HG03108 (cell line): Measurements from ENCODE around the gene RNF167.

Source experiments
- ATAC-seq: cut with Tn5 transposase; IDR thresholded peaks from one replicate; pipeline ENCODE4 v1.9.1; 2021; ENCODE audit warnings: moderate library complexity; ENCODE audit not compliant: unreplicated experiment

The RNF167 gene

DNA sequence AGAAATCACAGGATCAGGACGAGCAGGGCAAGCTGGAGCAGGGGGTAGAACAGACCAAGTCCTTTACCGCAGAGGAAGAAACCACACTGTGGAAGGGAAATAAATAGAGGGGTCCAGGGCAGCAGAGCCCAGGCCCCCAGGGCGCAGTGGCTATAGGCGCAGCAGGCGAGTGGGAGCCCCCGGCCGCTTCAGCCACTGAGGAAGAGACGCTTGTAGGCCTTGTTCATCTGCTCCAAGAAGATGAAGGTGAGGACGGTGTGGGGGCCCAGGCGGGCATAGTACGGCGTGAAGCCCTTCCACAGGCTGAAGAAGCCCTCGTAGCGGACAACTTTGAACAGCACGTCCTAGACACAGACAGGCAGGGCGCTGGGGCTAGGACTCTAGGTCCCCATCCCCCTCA, 2.5 kb upstream of the RNF167 start:
- ATAC-seq, result no peak

DNA sequence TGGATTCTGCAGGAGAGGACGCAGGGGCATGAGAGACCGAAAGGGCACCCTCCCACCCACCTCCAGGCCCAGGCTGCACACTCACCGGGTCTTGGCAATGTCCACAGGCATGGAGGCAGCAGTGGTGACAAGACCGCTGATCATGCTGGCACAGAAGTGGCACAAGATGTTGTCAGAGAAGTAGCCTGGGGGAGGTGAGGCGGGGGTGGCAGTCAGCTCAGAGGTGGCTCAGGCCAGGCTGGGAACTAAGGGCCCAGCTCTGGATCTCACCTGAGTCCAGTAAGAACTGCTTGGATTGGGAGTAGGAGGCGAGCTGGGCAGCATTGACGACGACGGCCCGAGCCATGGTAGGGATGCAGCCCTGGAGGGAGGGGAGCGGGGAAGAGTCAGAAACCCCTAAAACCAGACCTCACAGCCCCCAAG, 2.0 kb upstream of the RNF167 start:
- no peak for ATAC-seq

DNA sequence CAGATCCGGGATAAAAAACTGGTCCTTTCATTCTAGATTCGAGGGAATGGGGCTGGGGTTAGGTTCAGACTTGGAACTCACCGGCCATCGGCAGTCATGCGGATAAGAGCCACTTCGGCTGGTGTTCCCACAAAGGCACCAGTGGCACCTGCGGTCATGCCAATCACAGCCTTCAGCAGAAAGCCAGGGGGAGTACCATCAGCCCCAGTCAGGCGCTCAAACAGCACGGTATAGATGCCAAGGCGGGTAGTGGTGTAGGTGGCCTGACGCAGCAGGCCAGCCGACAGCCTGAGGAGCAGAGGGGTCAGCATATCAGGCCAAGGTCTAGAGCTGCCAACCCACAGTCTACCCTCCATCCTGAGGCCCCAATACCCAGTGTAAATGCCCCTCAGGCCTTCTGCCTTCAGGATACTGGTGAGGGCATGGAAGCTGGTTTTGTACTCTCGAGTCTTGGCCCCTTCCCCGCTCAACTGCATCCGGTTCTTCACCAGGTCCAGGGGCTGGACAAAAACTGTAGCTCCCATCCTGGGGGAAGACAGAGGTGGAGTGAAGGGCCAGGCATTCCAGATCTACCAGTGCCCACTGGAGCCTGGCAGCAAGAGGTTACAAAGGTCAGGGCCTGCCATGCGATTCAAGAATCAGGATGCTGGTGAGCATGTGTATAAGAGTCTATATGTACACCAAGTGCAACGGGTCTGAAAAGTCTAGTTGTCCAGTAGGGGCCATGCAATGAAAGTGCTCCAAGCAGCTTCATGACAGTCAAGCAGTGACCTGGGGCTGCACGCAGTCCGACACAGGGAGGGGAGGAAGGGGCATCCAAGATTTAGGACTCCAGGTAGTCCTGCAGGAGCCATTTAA, 1.2 kb upstream of the RNF167 start:
- no peak for ATAC-seq

DNA sequence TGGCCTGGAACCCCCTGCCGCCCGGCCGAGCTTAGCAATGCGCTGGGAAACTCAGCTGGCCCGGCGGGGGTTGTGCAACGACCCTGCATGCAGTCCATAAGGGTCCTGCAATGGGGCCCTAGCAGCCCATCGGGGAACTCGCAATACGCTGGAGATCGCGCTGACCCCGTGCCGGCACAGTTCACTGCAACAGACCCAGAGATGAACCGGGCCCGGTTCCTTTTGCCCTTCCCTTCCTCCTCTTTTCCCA, 597 bp upstream of the RNF167 start:
- no peak for ATAC-seq

DNA sequence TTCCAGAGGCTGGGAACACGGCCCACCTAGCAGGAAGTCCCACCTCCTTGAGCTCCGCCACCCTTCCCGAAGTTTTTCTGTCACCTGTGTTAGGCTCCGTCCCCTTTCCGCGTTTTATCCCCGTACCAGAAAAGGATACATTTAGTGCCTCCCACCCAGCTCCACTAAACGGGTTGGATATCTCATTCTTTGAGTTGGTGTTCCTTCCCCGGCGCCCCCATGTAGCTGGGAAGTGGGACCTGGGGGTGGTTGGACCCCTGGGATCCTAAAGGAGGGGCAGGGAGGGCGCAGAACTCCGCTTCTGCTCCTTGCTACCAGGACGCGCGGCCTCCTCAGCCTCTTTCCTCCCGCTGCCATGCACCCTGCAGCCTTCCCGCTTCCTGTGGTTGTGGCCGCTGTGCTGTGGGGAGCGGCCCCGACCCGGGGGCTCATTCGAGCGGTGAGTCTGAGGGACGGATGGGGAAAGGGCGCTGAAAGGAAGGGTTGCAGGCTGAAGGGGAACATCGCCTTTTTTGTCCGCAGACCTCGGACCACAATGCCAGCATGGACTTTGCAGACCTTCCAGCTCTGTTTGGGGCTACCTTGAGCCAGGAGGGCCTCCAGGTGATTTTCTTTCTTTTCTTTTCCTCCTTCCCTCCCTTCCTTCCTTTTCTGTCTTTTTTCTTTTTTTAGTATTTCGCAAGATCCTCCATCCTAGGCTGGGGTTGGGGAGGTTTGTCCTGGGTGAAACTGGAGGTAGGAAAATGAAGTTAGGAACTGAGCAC, 669 bp downstream of the RNF167 start:
- ATAC-seq, result no peak

DNA sequence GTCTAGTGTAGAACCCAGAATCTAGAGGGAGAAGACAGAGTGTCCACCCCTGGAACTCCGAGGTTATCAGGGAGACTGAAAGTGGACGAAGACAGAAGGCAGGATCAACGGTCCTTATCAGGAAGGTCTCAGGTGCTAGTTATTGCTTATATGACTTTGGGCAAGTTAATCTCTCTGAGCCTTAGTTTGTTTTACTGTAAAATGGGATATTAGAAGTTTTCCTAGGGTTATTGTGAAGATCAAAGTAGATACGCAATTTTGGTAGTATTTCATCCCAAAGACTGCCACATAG, 1.2 kb downstream of the RNF167 start:
- ATAC-seq, result no peak

DNA sequence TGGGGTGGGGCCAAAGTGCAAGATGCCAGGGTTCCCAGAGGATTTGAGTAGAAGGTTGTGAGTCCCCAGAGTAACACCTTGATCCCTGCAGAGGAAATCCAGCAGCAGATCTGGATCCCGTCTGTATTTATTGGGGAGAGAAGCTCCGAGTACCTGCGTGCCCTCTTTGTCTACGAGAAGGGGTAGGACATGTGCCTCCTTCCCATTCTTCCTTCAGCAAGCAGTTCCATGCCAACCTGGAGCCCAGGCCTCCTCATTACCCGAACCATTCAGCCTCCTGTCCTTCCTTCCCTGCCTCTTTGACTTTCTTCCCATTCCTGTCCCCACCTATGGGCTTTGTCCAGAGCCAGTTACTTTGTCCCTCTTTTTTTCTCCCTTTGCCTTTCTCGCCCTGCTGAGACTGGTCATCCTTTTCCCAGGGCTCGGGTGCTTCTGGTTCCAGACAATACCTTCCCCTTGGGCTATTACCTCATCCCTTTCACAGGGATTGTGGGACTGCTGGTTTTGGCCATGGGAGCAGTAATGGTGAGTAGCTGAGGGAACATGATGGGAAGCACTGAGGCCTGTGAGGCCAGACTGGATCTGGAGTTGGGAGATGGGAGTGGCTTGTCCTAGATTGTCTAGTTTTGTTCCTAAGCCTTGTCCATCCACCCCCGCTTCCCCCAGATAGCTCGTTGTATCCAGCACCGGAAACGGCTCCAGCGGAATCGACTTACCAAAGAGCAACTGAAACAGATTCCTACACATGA, 2.9 kb downstream of the RNF167 start:
- ATAC-seq, result no peak

DNA sequence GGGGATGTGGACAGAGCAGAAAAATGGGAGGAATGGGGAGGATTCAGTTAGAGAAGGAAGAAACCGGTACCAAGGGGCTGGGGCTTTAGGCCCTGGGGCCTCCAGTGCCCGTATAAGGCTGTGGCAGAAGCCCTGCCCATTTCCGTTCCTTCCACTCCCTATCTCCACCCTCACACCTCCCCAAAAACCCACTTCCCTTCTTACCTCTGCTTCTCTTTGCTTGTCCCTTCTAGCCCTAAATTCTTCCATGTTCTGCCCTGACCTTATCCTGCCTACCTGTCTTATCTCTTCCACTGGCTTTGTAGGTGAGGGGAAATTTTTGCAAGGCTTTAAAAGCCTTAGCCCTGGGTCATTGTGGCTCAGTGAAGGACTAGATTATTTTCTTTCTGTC, 4.1 kb downstream of the RNF167 start:
- no peak for ATAC-seq

DNA sequence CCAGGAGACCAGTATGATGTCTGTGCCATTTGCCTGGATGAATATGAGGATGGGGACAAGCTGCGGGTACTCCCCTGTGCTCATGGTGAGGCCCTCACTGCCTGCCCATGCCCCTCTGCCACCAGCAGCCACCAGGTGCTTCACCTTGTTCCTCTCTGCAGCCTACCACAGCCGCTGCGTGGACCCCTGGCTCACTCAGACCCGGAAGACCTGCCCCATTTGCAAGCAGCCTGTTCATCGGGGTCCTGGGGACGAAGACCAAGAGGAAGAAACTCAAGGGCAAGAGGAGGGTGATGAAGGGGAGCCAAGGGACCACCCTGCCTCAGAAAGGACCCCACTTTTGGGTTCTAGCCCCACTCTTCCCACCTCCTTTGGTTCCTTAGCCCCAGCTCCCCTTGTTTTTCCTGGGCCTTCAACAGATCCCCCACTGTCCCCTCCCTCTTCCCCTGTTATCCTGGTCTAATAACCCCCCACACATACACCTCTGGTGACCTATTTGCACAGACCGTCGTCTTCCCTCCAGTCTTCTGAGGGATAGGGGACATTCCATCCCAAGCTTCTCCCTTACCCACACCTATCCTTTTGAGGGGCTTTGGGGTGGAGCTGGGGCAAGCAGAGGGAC, 4.6 kb downstream of the RNF167 start:
- no peak for ATAC-seq

DNA sequence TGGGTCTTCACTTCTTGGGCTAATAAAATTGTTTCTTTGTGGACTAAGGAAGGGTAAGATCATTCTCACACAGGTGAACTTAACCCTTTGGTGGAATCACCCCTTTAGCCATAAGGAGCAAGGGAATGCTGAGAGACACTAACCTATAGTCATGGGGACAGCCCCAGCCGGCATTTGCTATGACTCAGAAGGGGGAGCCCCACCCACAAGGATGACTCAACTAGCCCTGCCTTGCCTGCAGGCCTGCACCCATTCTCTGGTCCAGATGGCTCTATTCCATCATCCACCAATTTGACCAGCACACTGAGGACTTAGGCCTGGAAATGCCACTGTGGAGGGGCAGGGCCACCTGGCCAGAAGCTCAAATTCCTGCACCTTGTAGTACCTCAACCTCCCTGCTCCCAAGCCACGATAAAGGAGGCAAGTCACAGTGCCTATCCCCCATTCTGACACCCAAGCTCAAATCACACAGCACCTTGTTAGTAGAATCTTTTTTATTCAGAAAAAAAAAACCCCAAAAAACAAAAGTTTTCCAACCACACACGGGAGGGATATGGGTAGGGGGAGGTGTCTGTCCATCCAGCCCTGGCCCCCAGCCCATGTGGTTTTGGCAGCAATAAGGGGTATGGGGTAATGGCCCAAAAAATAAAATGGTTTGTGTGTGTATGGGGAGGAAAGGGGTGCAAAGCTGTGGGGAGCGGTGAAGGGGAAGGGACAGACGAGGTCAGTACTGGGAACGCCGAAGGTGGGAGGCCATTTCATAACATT, 5.3 kb downstream of the RNF167 start:
- ATAC-seq, result peak; percentile 25

DNA sequence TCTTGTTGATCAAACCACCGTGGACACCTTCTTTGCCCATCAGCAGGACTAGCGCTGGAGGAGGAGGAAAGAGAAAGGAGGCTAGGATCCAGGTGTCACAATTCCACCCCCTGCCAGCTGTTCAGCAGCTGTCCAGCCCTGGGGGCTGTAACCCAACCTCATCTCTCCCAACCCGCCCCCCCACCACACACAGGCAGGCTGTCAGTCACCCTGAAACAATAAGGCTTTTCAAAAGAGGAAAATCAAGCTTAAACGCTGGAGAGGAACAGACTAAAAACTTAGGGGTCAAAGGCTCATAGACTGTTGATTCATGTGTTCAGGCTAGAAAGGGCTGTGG, 5.8 kb downstream of the RNF167 start:
- ATAC-seq, result no peak

DNA sequence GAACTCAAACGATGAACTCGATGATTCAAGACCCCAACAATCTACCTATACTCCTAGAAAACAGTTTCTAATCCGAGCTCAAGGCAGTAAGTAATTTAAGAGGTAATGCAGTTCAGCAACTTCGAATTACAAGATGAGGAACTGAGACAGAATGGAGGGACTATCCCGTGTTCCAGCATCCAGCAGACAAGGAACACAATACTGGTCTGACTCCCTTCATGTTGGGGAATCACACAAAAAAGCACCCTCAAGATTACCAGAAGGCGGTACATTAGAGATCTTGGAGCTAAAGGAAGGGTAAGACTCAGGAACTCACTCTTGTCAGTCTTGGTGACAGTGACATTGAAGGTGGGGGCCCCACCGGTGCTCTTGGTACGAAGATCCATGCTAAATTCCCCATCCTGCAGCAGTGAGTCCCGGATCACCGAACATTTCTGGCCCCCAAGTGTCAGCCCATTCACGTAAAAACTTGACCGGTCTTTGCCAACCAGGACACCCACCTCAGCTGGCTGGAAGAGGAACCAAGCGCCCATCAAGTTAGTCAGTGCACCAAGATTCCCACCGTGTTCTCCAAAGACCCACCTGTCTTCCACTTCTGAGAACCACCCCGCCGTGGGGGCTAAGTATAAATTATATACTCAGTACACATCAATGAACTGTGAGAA, 6.4 kb downstream of the RNF167 start:
- no peak for ATAC-seq

DNA sequence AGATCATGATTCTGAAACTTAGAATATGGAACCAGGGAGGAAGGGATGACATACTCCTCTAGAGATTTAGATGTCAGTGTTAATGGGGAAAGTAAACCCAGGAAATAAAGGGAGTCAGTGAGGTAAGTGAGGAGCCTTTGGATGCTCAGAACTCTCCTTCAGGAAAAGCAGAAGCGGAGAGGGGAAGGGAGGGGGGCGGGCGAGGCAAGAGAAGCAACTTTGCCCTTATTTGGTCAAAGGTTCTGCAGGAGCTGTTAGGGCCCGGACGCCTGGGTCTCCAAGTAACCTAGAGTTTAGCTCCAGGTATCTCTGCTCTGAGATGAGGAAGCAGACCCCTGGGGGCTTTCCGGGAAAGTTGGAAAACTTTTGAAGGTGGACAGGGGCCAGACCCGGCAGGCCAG, 6.9 kb downstream of the RNF167 start:
- no peak for ATAC-seq

DNA sequence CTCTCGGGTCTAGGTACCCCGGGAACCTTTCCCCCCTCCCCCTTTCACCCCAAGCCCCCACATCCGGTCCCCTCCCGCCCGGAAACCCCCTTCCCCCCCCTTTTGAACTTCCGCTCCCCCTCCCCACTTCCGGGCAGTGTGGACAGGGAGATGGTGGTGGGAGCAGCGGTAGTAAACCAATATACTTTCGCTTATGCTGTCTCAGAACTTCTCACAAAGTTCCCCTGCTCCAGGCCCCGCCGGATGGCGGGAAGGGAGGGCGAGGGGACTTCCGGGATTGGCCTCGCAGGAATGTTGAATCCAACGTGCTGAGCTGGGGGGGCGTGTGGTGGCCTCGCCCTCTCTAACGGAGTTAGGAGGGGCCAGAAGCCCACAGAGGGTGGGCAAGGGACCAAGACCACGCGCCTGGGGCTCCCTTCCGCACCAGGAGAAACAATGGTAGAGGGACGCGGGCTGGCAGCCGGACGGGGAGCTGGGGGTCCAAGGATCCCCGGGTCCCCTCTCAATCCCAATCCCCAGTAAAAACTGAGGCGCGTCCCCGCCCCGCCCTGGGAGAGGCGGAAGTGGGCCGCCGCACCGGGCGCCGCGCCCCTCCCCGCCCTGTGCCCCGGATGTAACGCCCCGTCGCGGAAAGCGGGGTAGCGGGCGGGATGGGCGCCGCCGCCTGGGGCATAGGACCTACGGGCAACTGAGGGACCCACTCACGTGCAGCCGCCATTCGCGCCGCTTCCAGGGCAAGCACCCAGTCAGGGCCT, 7.5 kb downstream of the RNF167 start:
- no peak for ATAC-seq

DNA sequence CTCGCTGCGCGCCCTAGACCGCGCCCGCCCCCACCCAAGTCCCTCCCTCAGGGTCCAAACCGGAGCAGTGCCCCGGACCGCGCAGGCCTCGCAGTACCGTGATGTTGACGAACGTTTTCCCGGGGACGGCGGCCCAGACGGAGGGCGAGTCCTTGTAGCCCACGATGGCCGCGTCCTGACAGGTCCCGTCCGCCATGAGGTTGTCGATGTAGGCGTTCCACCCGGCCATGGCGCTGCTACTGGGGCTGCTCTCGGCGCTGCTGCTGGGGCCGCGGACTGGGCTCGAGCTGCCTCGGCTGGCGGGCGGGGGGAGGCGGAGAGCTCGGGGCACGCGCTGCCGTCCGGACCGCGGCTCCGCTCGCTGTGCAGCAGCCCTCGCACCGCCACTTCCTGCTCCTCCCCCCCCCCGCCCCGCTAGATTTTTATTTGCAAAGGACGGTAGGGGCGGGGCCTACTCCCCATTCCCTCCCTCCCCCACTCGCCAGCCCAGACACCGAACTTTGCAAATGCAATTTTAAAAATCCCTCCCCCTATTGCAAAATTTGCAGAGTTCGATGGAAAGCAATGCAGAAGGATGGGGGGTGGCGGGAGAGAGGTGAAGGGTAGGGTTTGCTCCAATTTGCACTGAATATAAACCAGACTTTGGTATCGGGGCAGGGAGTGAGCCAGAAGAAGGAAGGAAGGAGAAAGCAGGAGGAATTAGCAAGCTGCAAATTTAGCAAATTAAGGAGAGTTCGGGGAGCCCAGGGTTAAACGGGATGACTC, 8.3 kb downstream of the RNF167 start, which contains the start of gene PFN1:
PFN1 (minus strand) TSS at position 365 of the 765 bp plus-strand sequence; CDS start at position 229, 136 bp downstream.
- no peak for ATAC-seq

DNA sequence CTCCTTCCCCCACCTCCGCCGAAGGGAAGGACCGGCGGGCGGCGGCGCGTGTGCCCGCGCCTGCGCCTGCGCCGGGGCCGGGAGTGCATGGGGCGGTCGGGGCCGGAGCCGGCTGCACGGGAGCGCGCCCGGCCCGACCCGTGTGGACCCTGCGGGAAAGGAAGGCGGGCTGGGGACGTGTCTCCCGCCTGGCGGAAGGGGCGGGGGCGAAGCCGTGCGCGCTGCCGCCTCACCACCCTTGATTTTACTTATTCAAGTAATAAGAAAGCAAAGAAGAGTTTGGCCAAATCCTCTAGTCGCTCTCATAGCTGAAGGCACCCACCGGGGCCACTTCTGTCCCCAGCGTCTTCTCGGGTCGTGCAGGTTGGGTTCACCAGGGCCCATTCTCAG, 8.9 kb downstream of the RNF167 start:
- peak; percentile 29 for ATAC-seq

DNA sequence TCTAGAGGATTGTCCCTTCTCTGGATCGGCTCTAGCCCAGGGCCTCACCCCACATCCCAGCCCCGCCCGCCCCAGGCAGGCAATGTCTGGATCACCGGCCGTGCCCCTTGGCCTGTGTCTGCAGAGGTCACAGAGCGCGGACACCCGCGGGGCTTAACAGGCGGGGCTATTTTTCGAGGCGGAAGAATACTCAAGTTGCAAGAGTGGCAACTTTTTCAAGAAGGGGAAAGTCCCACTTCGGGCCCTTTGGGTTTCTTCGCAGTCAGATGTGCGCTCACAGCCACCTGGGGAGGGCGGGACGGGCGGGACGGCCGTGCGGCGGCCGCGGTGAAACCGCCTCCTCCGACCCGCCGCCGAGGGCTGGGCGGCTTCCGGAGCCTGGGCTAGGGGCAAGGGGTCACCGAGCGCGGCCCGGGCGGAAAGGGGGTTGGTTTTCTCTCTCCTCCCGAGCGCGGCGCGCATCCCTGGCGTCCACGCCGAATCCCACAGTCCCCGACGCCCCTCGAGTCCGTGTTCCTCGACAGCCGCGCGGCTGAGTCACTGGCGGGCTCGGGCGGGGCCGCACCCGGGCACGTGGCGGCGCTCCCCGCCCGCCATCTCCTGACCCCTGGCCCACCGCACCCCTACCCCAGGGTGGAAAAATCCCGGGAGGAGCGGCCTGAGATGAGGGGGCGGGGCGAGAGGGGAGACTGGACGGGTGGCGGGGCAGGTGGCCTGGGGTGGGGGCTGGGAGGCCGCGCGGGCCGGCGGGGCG, 9.4 kb downstream of the RNF167 start:
- ATAC-seq, result no peak

DNA sequence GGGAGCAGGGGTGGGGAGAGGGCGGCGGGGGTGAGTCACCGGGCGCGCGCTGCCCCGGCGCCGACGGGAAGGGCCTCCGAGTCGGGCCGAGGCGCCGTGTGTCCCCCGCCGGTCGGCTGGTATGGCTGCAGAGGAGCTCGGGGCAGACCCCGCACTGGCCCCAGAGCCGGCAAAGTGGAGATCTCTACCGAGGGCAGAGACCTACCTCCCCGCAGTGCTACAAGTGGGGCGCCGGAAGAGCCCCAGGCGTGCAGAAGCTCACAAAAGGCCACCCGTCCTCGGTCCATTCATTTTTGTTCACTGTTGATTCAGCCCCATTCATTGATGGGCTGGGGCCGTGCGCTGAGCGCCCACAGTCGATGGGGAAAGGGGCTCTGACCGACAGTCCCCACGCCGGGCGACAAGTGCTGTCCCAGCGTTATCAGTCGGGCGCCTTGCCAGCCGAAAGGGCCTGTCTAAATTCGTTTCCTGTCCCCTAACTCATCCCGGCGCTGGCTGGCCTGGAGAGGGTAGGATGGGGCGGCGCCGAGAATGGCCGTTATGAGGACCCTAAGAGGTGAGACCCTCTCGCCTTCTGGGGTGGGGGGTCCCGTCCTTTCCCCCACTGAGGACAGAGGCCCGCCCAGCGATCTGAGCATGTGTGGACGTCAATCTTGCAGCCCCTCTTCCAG, 10.1 kb downstream of the RNF167 start:
- ATAC-seq, result no peak
